Stimulated activated CD4-positive, alpha-beta T cell treated with anti-CD3 and anti-CD28 coated beads, Interleukin-2, amount 100 ng/mL, for 48 hours (primary cell): ENCODE measurements around the gene COX10.
"Not testable (repeated sequence)": the region's sequence is repeated elsewhere in the genome, so short reads cannot be mapped to it uniquely, and the experiment has no call there.

Experiments used
- DNase-seq, 2 donors: peaks; one replicate each; pipeline ENCODE4 v3.0.0-alpha.2; 2020

COX10 gene

GRCh38 chr17:14211246-14211645 is 141.9 kb downstream of the COX10 start:
- no peak for DNase-seq

- no peak for DNase-seq
These were observed 142.5 kb downstream of the COX10 start for GRCh38 chr17:14211801-14212200.

GRCh38 chr17:14212401-14212800 is 143.1 kb downstream of the COX10 start:
- DNase-seq = no peak

GRCh38 chr17:14214271-14214670 is 145.0 kb downstream of the COX10 start:
- DNase-seq = no peak

- no peak for DNase-seq
These were observed 153.3 kb downstream of the COX10 start for GRCh38 chr17:14222611-14223010.

- no peak for DNase-seq
These were observed 156.1 kb downstream of the COX10 start for GRCh38 chr17:14225254-14225980.

GRCh38 chr17:14227052-14227451 is 157.7 kb downstream of the COX10 start:
- no peak for DNase-seq

GRCh38 chr17:14228903-14229302 is 159.6 kb downstream of the COX10 start:
- DNase-seq = no peak

GRCh38 chr17:14231187-14231586 is 161.9 kb downstream of the COX10 start:
- not testable (repeated sequence) for DNase-seq

- not testable (repeated sequence) for DNase-seq
These were observed 165.7 kb downstream of the COX10 start for GRCh38 chr17:14235047-14235446.

- not testable (repeated sequence) for DNase-seq
These were observed 166.7 kb downstream of the COX10 start for GRCh38 chr17:14236032-14236431.

GRCh38 chr17:14236762-14237161 is 167.5 kb downstream of the COX10 start, which contains the start of gene CDRT15:
Gene CDRT15 (minus strand): TSS chr17:14236862. CDS start chr17:14236833, 29 bp downstream.
- not testable (repeated sequence) for DNase-seq

GRCh38 chr17:14239271-14239670 is 170.0 kb downstream of the COX10 start:
- not testable (repeated sequence) for DNase-seq

- no peak for DNase-seq
These were observed 175.7 kb downstream of the COX10 start for GRCh38 chr17:14245002-14245401.

- DNase-seq = no peak
These were observed 176.3 kb downstream of the COX10 start for GRCh38 chr17:14245629-14246028.
